Measurements from ENCODE around the gene KBTBD7. TPM values are rescaled to one million over a fixed set of nuclear protein-coding genes. Genes with fewer than 3 reads are reported as not detected.
"Not testable (repeated sequence)": the region's sequence is repeated elsewhere in the genome, so short reads cannot be mapped to it uniquely, and the experiment has no call there.

Gene KBTBD7
- total RNA-seq, 1 experiment from 2014 or later: 1.9 TPM

GRCh38 chr13:41196620-41197019 lies 2.3 kb upstream of the KBTBD7 start:
- DNase-seq (ENCODE audit: low read depth): no peak

GRCh38 chr13:41196011-41196410 lies 1.6 kb upstream of the KBTBD7 start:
- DNase-seq (ENCODE audit: low read depth): no peak

- no peak for DNase-seq (ENCODE audit: low read depth)
Measured at GRCh38 chr13:41193469-41193868, 900 bp downstream of the KBTBD7 start.

DNA sequence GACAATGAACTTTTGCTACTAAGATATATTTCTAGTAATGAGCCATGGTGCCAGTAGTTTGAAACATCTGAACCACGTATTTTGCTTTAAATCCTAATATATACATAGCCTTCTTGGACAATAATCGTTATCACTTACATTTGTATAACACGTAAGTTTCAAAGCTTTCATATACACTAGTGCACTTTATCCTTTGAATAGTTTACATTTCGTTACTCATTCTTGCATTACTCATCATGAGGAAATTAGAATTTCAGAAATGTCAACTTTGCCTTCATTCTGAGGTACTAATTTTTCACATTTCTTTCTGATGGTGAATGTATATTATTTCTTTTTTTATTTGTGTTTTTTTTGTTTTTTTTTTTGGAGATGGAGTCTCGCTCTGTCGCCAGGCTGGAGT lies 5.8 kb downstream of the KBTBD7 start:
- no peak for DNase-seq (ENCODE audit: low read depth)

DNA sequence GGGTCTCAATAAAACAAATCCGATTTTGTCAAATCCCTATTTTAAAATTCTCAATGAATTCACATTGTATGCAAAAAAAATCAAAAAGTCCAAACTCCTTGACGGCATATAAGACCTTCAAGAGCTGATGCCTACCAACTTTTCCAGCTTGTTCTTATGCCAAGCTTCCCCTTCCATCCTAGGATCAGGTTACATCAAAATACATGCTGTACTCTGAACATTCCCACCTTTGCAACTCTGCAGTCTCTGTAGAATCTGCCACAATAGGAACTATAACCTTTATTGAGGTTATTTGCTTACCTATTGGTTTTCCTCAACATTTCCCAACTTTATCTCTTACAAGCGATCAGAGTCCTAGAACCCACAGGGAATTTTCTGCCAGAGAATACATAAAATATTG lies 7.9 kb downstream of the KBTBD7 start:
- no peak for DNase-seq (ENCODE audit: low read depth)

GRCh38 chr13:41182231-41182630 lies 12.1 kb downstream of the KBTBD7 start:
- DNase-seq (ENCODE audit: low read depth): no peak

DNA sequence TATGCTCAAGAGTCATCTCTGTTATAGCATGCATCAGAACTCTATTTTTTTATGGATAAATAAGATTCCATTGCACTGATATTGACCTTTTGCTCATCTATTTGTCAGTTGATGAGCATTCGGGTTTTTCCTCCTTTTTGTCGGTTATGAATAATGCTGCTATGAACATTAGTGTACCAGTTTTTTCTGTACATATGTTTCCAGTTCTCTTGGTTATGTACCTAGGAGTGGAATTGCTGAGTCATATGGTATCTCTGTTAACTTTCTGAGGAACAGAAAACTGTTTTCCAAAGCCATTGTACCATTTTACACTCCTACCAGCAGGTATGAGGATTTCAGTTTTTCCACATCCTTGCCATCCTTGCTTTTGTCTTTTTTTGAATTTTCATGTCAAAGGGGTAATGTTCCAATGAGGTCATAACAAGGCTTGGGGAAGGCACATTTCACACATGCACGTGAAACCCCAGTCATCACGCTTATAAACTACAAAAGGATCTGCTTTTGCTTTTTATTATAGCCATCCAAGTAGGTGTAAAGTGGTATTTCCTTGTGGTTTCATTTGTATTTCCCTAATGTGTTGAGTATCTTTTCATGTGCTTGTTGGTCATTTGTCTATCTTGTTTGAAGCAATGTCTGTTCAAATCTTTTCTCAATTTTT lies 14.6 kb downstream of the KBTBD7 start:
- no peak for DNase-seq (ENCODE audit: low read depth)

DNA sequence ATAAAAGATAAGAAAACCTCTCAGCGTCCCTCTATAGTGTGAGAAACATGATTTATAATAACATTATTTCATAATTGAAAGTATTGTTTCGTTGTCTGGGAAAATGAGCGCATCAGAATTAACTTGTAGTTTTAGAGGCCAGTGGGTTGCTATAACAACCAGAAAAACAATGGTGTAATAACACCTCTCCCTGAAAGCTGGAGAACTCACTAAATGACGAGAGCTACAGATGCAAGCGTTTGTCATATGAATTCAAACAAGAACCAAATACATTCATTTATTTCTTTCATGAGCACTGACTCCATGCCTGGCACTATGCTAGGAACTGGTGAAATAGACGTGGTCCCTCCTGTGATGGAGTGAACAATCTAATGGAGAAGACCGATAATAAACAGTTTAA lies 16.3 kb downstream of the KBTBD7 start:
- DNase-seq (ENCODE audit: low read depth): no peak

- DNase-seq (ENCODE audit: low read depth): no peak
Measured at GRCh38 chr13:41177616-41178015, 16.8 kb downstream of the KBTBD7 start.

DNA sequence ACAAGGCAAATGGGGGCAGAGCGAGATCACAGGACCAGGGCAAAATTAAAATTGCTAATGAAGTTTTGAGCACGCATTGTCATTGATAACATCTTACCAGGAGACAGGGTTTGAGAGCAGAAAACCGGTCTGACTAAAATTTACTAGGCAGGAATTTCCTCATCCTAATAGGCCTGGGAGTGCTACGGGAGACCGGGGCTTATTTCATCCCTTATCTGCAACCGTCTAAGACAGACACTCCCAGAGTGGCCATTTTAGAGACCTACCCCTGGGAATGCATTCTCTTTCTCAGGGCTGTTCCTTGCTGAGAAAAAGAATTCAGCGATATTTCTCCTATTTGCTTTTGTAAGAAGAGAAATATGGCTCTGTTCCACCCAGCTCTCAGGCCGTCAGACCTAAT lies 18.8 kb downstream of the KBTBD7 start:
- DNase-seq (ENCODE audit: low read depth): not testable (repeated sequence)

GRCh38 chr13:41162151-41162550 lies 32.2 kb downstream of the KBTBD7 start:
- DNase-seq (ENCODE audit: low read depth): no peak

- DNase-seq (ENCODE audit: low read depth): no peak
Measured at GRCh38 chr13:41159174-41159573, 35.2 kb downstream of the KBTBD7 start.

DNA sequence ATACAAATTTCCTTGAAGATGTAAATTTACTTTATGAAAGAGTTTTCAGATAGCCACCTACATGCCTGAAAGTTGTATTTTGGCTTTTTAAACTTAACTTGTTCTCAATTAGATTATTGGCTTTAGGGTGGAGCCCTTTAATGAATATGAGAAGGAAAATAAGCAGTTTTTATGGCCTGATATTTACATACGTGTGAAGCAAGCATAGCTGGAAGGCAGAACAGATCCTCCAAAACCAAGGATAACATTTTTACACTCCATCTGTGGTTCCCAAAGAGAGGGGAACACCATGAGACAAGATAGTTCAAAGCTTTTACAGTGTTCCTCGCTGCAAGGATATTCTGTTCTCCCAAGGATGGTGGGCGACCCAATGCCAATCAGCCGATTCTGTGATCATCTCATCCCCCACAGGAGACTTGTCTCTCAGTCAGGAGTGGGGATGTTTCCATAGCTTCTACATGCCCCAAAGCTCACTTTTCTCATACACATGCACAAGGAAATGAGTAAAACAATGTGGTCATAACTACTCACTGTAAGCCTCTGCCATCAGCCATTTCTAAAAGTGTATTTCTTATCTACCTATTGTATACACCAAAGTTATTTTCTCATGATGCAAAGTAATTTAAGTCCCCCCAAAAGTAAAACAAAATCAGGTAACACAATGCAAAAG lies 37.2 kb downstream of the KBTBD7 start:
- no peak for DNase-seq (ENCODE audit: low read depth)

DNA sequence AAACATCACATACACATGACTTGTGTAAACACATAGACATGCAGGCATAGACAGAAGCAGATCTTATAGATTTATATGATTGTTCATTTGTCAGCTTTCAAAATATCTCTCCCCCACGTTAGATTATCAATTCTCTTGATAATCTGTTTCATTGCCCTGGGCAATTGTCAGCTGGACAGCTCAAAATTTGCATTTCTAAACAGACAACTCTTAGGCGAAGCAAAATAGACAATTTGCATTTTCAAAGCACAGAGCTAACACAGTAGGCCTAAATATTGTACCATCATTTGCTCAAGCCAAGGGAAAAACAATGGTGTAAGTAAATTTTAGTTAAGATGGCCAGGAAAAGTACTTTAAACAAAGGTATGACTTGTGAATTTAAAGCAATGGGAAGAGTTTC lies 37.7 kb downstream of the KBTBD7 start:
- no peak for DNase-seq (ENCODE audit: low read depth)

- DNase-seq (ENCODE audit: low read depth): no peak
Measured at GRCh38 chr13:41154042-41154441, 40.3 kb downstream of the KBTBD7 start.

DNA sequence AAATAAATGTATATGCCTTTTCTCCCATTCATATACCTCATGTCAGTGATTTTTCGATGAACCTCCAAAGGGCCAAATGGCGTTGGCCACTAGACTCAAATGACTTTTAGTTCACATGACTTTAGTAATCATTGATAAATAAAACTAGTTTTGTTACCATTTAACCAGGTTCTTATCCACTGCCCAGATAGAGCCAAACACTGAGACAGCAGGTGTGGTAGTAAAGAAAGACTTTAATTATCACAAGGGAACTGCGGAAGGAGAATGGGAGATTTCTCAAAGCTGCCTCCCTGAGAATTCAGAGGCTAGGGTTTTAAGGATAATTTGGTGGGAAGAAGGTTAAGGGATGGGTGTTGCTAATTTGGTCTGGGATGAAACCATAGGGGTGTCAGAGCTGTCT lies 42.4 kb downstream of the KBTBD7 start:
- no peak for DNase-seq (ENCODE audit: low read depth)

DNA sequence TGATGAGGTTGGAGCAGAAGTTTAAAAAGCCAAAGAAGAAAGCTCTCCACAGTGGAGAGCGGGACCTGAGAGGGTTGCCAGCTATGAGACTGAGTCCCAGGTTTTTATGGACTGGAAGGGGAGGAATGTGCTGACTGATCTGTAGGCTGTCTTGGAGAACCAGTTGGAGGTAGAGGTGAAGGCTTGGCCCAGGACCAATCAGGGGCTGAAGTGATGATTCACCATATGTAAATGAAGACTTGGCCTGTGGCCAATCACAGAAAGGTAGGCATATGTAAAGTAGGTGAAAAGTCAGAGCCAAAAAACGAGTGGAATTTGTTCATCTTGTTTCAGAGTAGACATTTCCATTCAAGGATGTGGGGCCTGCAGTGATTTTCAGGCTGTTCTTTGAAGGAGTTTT lies 44.3 kb downstream of the KBTBD7 start:
- no peak for DNase-seq (ENCODE audit: low read depth)

GRCh38 chr13:41148419-41149283 lies 45.7 kb downstream of the KBTBD7 start:
- DNase-seq (ENCODE audit: low read depth): no peak

DNA sequence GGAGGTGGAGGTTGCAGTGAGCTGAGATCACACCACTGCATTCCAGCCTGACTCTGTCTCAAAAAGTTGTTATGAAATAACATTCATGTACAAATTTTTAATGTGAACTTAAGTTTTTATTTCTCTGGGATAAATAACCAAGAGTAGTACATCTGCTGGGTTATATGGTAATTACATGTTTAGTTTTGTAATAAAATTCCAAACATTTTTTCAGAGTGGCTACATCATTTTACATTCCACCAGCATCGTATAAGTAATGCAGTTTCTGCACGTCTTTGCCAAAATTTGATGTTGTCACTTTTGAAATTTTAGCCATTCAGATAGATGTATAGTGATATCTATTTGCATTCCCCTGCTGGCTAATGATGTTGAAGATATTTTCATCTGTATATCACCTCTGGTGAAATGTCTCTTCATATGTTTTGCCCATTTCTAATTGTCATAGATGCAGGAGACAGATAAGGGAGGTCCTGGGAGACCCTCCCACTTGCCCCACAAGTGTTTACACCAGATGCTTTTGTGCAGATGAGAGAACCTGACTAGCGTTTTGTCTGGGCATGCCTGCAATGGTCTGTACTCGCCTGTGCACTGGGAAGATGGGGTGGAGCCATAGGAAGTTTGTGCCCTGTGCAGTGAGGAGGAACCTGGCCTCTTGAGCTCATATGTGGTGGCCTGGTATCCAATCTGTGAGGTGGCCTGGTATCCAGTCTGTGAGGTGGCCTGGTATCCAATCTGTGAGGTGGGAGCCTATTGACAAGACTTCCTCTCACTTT lies 49.0 kb downstream of the KBTBD7 start:
- DNase-seq (ENCODE audit: low read depth): no peak

- DNase-seq (ENCODE audit: low read depth): no peak
Measured at GRCh38 chr13:41144576-41144975, 49.8 kb downstream of the KBTBD7 start.
